Osteoblast (primary cell): ENCODE data around the gene SHISA2. TPM values are rescaled to one million over a fixed set of nuclear protein-coding genes. Genes with fewer than 3 reads are reported as not detected.
A peak's percentile ranks its signal among the peaks of the same experiment; 100 is the strongest.

Experiments
- DNase-seq: peaks from one replicate; pipeline ENCODE4 v3.0.0; 2011; ENCODE audit warnings: low spot score, mixed read lengths; ENCODE audit not compliant: insufficient read length; ENCODE audit errors: missing footprints
- H2AFZ ChIP-seq: 2 replicates; pipeline ENCODE4 v1.6.0; 2011; ENCODE audit warnings: mild to moderate bottlenecking, low read length
- H3K27ac ChIP-seq: 2 replicates; pipeline ENCODE4 v1.5.1; 2011; ENCODE audit warnings: mild to moderate bottlenecking, low read depth, low read length, moderate library complexity
- H3K27me3 ChIP-seq: 2 replicates; pipeline ENCODE4 v1.6.0; 2012; ENCODE audit warnings: mild to moderate bottlenecking, control low read depth, inconsistent platforms, low read length, moderate library complexity; ENCODE audit not compliant: insufficient read depth
- H3K36me3 ChIP-seq: 2 replicates; pipeline ENCODE4 v1.5.1; 2011; ENCODE audit warnings: mild to moderate bottlenecking, low read length, control low read depth, moderate library complexity; ENCODE audit not compliant: insufficient read depth
- H3K4me1 ChIP-seq: 2 replicates; pipeline ENCODE4 v1.5.1; 2011; ENCODE audit warnings: mild to moderate bottlenecking, low read length, control low read depth, moderate library complexity; ENCODE audit not compliant: insufficient read depth
- H3K4me2 ChIP-seq: 2 replicates; pipeline ENCODE4 v1.6.0; 2011; ENCODE audit warnings: mild to moderate bottlenecking, low read length; ENCODE audit not compliant: insufficient read depth
- H3K4me3 ChIP-seq: fragments of 200-600 bp; sonication (generic); 3 replicates; pipeline ENCODE4 v1.5.1; 2012; ENCODE audit warnings: mild to moderate bottlenecking, low read length, inconsistent platforms; ENCODE audit not compliant: insufficient read depth
- H3K79me2 ChIP-seq: 2 replicates; pipeline ENCODE4 v1.6.0; 2012; ENCODE audit warnings: mild to moderate bottlenecking, low read length, control low read depth, inconsistent platforms; ENCODE audit not compliant: insufficient read depth
- H3K9me3 ChIP-seq: 2 replicates; pipeline ENCODE4 v1.5.1; 2011; ENCODE audit warnings: low read depth, low read length, control low read depth
- H4K20me1 ChIP-seq: 2 replicates; pipeline ENCODE4 v1.6.0; 2012; ENCODE audit warnings: mild to moderate bottlenecking, low read length, control low read depth; ENCODE audit not compliant: insufficient read depth
- total RNA-seq: library from RNA; depleted of rRNA; stranded (reverse); fragments of >200 nt; gene quantifications from 2 replicates; pipeline ENCODE4 v1.2.3, GENCODE V29; 2012
- TF ChIP-seq, protein P1 (sequence below): IDR thresholded peaks from 2 replicates; pipeline ENCODE4 v1.5.1; 2011; ENCODE audit warnings: mild to moderate bottlenecking, low read depth, low read length, moderate library complexity; ENCODE audit errors: extremely low read depth

The SHISA2 gene
- total RNA-seq, 1 donor = 4.3 TPM

DNA sequence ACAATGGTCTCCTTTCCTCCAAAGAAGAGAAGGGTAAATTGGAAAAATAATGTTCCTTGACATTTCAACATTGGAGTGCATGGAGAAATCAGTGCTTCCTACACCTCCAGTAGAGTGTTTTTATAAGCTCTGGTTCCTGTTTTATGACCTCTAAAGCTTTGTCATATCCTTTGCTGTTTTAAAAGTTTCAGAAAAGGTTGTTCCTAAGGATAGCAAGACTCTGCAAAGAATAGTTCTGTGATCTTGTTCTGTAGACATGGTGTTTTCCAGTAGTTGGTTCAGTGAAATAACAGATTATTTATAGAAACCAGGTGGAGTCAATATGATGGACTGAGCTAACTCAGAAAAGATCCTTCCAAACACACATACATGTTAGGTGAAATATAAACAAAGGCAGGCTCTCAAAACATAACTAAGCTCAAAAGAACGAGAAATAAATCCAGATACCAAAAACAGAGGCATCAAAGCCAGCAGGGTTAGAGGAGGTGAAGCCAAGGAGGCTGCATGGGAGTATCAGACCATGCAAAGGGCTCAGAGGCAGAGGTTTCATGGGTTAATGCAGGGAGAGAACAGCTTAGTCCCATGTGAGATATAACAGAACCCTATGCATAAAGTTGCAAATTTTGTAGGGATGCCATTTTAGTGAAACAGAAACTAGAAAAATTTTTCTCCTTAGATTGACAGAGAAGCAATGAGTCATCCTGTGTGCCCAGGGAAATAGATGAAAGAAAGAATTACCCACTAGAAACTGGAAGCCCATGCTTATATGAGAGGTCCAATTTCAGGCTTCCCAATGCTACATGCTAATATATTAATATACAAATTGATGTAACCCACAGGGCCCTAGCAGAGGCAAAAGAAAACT, 44.3 kb downstream of the SHISA2 start:
- TF ChIP-seq, protein P1, sequence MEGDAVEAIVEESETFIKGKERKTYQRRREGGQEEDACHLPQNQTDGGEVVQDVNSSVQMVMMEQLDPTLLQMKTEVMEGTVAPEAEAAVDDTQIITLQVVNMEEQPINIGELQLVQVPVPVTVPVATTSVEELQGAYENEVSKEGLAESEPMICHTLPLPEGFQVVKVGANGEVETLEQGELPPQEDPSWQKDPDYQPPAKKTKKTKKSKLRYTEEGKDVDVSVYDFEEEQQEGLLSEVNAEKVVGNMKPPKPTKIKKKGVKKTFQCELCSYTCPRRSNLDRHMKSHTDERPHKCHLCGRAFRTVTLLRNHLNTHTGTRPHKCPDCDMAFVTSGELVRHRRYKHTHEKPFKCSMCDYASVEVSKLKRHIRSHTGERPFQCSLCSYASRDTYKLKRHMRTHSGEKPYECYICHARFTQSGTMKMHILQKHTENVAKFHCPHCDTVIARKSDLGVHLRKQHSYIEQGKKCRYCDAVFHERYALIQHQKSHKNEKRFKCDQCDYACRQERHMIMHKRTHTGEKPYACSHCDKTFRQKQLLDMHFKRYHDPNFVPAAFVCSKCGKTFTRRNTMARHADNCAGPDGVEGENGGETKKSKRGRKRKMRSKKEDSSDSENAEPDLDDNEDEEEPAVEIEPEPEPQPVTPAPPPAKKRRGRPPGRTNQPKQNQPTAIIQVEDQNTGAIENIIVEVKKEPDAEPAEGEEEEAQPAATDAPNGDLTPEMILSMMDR = no peak
- Histone ChIP-seq H3K27me3 (no peaks in the 10 kb centered on the region), H3K27ac (no peak overlapping the region), H4K20me1 (no peaks in the 10 kb centered on the region), H3K4me3 (no peak overlapping the region), H3K4me2 (peak overlapping the region; percentile 15), H3K9me3 (no peaks in the 10 kb centered on the region), H3K36me3 (no peaks in the 10 kb centered on the region), H2AFZ (peak overlapping the region; percentile 82), H3K79me2 (no peaks in the 10 kb centered on the region), H3K4me1 (no peaks in the 10 kb centered on the region)
- peak; percentile 82 for DNase-seq

Other genes with a start within 250 kb of the SHISA2 start
- 38.9 and 52.5 TPM in 2 replicates for gene RNF6, start 170.3 kb upstream of the SHISA2 start, total RNA-seq
- 17.7 and 20.0 TPM in 2 replicates for gene CDK8, start 202.1 kb upstream of the SHISA2 start, total RNA-seq